ENCODE results near the gene PLA2G4A.

PLA2G4A gene

DNA sequence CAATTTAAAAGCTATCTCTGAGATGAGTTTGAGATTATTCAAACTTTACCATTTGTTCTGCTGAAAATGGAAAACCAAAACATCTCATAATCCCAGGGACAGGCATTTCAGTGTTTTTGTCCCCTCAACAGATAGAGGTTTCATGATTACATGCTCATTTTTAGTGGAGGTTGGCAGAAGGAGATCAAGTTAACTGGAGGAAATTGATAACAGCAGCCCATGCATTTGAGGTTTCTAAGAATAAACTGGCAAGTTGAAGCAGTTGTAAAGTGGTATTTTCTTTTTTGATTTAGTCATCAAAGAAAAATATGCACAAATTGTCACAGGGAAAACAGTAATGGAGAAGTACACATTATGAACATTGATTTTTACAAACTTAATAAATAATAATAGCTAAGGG, 205.8 kb downstream of the PLA2G4A start:
- TF ChIP-seq, protein P1, sequence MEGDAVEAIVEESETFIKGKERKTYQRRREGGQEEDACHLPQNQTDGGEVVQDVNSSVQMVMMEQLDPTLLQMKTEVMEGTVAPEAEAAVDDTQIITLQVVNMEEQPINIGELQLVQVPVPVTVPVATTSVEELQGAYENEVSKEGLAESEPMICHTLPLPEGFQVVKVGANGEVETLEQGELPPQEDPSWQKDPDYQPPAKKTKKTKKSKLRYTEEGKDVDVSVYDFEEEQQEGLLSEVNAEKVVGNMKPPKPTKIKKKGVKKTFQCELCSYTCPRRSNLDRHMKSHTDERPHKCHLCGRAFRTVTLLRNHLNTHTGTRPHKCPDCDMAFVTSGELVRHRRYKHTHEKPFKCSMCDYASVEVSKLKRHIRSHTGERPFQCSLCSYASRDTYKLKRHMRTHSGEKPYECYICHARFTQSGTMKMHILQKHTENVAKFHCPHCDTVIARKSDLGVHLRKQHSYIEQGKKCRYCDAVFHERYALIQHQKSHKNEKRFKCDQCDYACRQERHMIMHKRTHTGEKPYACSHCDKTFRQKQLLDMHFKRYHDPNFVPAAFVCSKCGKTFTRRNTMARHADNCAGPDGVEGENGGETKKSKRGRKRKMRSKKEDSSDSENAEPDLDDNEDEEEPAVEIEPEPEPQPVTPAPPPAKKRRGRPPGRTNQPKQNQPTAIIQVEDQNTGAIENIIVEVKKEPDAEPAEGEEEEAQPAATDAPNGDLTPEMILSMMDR (conservative IDR thresholded peaks at IDR 0.05; ENCODE audit: low read depth, low read length), result no peak
- no peak for DNase-seq (ENCODE audit: low read depth)
- no peak overlapping the region for H3K4me3 ChIP-seq (ENCODE audit: low read depth, low read length)

DNA sequence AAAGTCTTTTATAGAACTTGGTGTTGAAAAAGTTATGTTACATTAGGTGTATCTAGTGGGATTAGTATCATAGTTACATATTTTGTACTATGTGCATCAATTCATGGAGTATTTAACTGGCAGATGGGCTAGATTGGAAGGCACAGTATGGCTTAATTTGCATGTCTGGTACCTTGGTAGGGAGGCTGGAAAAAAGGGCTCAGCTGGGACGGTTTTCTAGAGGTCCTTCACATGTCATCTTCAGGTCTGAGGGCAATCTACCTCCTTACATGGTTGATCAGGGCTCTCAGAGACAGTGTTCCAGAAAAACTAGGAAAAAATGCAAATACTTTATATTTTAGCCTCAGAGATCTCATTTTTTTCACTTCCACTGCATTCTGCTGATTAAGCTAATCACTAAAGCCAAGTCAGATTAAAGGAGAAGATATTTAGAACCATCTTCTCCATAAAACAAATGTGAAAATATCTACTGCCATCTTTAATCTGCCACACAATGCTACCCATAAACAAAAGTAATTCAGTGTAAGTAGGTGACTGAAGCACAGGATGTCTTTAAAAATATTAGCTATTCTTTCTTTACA, 209.3 kb downstream of the PLA2G4A start:
- TF ChIP-seq, protein P1 (conservative IDR thresholded peaks at IDR 0.05; ENCODE audit: low read depth, low read length), result no peak
- DNase-seq (ENCODE audit: low read depth), result no peak
- no peak overlapping the region for H3K4me3 ChIP-seq (ENCODE audit: low read depth, low read length)
